D721Med (cell line): ENCODE data around the gene PECR.
"Not testable (repeated sequence)": the region's sequence is repeated elsewhere in the genome, so short reads cannot be mapped to it uniquely, and the experiment has no call there.

Source experiments
- DNase-seq: peaks from one replicate; pipeline ENCODE4 v3.0.0; 2011; ENCODE audit warnings: low spot score; ENCODE audit not compliant: insufficient read length
- FAIRE-seq: peaks from 2 replicates; lab custom pipeline; 2011; peaks lifted over from hg19 to GRCh38; lab: Jason Lieb, UNC
- TF ChIP-seq, protein P1 (sequence below): IDR thresholded peaks from 2 replicates; pipeline ENCODE4 v1.5.1; 2012; ENCODE audit warnings: mild to moderate bottlenecking, control low read depth; ENCODE audit not compliant: insufficient read depth; ENCODE audit errors: missing control alignments

Gene PECR

DNA sequence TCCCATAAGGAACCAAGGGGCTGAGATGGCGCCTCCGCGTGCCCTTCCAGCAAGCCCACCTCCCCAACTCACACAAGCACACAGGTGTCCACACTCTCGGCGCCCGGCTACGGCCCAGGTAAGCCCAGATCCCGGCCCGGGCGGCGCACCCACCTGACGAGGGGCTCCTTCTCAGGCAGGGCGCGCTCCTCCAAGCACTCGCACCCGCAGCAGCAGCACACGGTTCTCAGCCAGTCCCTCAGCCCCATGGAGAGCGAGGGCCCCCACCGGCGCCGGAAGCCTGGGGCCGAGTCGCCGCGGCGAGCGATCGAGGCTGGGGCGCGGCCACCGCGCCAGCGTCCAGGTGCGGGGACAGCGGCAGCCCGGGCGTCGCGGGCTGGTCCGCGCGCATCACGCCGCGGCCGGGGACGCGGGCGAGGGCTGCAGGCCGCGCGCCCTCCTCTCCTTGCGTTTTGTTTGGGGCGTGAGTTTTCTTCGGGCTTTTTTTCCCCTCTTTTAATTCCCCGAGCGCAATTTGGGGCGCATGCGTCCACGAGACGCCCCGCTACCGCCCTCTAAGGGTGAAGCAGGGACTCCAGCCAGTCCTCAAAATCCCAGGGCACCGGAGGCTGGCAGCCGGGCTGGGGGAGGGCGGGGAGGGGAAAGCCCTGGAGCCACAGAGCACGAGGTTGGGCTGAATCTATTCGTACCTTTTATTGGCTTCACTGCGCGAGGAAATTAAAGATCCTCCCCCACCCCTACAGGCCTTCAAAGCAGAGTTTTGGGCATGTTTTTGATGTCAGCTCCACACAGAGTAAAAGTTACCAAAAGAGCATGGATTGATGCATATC is 68.3 kb downstream of the PECR start, which contains the start of gene MREG:
Gene MREG, minus strand, starts transcription at position 472 of the 830 bp plus-strand sequence. Its CDS starts 224 bp downstream, at position 248.
- DNase-seq (peak; percentile 64), FAIRE-seq (no peak)
- TF ChIP-seq, protein P1, sequence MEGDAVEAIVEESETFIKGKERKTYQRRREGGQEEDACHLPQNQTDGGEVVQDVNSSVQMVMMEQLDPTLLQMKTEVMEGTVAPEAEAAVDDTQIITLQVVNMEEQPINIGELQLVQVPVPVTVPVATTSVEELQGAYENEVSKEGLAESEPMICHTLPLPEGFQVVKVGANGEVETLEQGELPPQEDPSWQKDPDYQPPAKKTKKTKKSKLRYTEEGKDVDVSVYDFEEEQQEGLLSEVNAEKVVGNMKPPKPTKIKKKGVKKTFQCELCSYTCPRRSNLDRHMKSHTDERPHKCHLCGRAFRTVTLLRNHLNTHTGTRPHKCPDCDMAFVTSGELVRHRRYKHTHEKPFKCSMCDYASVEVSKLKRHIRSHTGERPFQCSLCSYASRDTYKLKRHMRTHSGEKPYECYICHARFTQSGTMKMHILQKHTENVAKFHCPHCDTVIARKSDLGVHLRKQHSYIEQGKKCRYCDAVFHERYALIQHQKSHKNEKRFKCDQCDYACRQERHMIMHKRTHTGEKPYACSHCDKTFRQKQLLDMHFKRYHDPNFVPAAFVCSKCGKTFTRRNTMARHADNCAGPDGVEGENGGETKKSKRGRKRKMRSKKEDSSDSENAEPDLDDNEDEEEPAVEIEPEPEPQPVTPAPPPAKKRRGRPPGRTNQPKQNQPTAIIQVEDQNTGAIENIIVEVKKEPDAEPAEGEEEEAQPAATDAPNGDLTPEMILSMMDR: peak; percentile 59

DNA sequence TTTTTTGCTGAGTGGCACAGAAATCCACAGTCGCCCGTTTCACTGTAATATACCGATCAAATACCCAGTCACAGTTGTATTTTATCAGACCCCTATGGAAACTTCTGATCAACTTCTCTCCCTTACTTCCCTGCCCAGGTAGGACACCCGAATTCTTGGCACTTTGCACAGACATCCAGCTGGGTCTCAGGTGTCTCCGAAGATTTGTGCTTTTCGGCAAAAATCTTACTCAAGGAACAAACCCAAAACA is 68.9 kb downstream of the PECR start:
- TF ChIP-seq, protein P1: no peak
- DNase-seq (no peak), FAIRE-seq (no peak)

DNA sequence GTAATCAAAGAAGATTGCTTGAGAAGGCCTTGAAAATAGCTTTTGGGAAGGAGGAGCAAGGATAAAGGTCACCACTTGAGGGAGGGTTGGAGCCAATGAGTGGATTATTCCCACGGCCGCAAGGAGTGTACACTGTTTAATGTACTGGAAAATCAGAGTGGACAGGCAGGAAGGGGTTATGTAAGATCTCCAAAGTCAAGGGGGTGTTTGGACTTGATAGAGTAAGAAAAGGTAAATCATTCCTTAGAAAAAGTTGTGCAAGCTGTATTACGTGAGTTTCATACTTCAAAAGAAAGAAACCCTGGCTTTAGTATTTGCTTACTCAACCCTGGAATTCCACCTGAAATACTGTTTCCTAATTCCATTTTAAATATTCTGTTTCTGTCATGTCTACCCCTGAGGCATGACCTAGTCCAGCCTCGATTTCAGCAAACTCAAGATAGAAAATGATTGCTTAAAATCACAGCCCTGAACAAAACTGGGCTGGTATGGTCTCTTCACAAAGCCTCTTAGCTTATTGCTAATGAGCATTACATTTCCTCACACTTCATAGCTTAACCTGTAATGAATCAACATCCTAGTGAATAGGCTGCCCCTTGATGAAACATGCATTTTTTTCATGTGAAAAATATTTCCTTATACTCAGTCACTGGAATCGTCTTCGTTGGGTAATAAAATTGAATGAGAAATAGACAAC is 69.3 kb downstream of the PECR start:
- no peak for FAIRE-seq
- DNase-seq: no peak
- TF ChIP-seq, protein P1: no peak

DNA sequence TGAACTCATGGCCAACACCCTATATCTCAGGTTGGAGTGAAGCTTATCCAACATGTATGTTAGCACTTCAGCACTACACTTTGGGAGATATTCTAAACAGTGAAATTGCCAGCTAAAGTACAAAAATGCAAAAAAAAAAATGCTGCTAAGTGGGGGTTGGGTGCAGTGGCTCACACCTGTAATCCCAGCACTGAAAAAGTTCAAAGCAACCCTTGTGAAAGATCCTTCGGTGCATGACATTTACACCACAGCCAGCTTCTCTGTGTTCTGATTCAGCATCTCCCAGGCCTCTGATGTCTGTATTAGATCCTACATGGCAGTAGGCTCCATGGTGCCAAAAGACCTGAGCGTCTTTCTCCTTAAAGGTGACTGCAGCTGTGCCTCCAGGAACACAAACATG is 72.4 kb downstream of the PECR start:
- FAIRE-seq, DNase-seq: not testable (repeated sequence)

DNA sequence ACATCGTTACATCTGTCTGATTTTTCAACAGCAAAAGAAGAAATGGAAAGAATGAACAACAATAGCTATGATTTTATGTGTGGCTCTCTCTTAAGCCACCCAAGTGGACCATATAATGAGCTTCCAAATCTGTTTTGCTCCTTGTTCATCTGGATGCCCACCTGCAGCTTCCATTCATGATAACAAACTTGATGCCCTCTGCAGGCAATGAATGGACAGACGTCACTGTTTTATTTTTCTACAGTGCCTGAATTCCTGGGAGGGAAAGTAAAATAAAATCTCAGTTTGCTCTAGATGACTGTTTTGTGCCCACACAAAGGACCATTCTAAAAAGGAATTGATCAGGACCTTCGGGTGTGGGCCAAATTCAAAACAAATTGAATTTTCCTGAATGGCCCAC is 73.2 kb downstream of the PECR start:
- FAIRE-seq (no peak), DNase-seq (no peak)
- TF ChIP-seq, protein P1: no peak

DNA sequence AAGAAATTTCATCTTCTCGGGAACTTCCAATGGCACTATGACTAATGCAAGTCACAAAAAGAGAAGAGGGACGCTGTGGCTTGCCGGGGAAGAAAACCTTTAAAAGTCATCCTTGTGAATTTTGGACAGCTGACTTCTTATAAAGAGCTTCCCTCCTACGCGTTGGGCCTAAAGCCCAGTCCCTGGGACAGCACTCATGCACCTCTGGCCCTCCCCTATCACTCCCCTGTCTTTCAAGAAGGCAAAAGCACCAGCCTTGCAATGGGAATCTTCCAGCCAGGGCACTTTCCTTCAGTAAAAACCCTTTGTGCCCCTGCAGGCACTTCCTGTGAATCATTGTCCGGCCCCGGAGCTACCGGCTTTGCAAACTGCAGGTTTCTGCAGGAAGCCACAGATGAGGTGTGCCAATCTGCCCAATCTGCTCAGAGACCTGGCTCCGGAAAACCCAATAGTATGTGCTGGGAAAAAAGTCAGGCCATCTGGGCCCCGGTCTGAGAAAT is 75.4 kb downstream of the PECR start:
- FAIRE-seq: no peak

DNA sequence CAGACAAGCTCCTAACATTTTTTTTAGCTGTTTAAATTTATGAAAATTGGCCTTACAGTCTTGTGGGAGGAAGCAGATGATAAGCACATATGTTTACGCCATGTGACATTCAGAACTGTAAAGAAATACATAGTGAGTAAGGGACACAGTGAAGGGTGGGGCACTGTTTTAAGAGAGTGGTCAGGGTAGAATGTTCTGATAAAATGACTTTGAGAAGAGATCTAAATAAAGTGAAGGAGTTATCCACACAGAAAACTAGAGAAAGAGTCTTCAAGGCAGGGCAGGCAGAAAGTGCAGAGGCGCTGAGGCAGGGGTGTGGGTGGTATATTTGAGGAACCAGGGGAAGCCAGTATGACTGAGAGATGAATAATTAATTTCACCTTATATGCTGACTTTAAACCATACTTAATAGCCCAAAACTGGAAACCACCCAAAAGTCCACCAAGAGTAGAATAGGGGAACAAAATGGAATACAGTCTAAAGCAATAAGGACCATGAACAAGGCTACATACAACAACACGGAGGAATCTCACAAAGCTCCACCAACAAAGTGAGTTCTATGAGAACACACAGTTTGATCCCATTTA is 76.8 kb downstream of the PECR start:
- TF ChIP-seq, protein P1: no peak
- DNase-seq (no peak), FAIRE-seq (no peak)

More for the DNA sequence above, 75.4 kb downstream of the PECR start:
- no peak for DNase-seq
- TF ChIP-seq, protein P1: no peak
